CD4-positive, alpha-beta T cell (primary cell): ENCODE measurements around the gene MPZL3. TPM values are rescaled to one million over a fixed set of nuclear protein-coding genes. Genes with fewer than 3 reads are reported as not detected.

Experiments used
- ATAC-seq: fragments of 200-7000 bp; cut with Tn5 transposase; one replicate; pipeline ENCODE4 v1.10.0; 2022; ENCODE audit warnings: mild to moderate bottlenecking; ENCODE audit not compliant: poor library complexity
- CTCF ChIA-PET: fragments of 350-600 bp; sonication (Branson Sonifier 250); formaldehyde crosslinking; loops from one replicate; lab custom pipeline; 2021; ENCODE audit warnings: antibody characterized with exemption, inconsistent platforms; lab: Charles Lee
- POLR2A ChIA-PET: fragments of 350-600 bp; sonication (Branson Sonifier 250); formaldehyde crosslinking; loops from one replicate; lab custom pipeline; 2021; ENCODE audit warnings: antibody characterized with exemption, inconsistent platforms; lab: Charles Lee
- DNase-seq, 14 experiments: peaks; one replicate each; pipeline ENCODE4 v3.0.0-alpha.2; 2013 to 2020; ENCODE audit warnings: mixed read lengths in 2 of 14
- H3K27ac ChIP-seq, 2 donors: one replicate each; pipeline versions ENCODE4 v1.5.1 to v1.7.0; 2013; ENCODE audit warnings: low read length in 2 of 2, low read depth in 1 of 2, mild to moderate bottlenecking in 1 of 2
- H3K27me3 ChIP-seq, 2 experiments: 1 replicate in 1 of 2; 2 replicates in 1 of 2; pipeline versions ENCODE4 v1.6.1 to v1.7.0; 2013; ENCODE audit warnings: low read length in 2 of 2, control low read depth in 1 of 2, mild to moderate bottlenecking in 1 of 2, moderate library complexity in 1 of 2; ENCODE audit not compliant: insufficient read depth in 2 of 2, control insufficient read depth in 1 of 2
- H3K36me3 ChIP-seq: one replicate; pipeline ENCODE4 v1.6.1; 2013; ENCODE audit warnings: low read length, control low read depth; ENCODE audit not compliant: insufficient read depth
- H3K4me1 ChIP-seq: one replicate; pipeline ENCODE4 v1.6.1; 2013; ENCODE audit warnings: low read length, control low read depth; ENCODE audit not compliant: insufficient read depth
- H3K4me3 ChIP-seq: one replicate; pipeline ENCODE4 v1.5.1; 2013; ENCODE audit warnings: mild to moderate bottlenecking, low read length, moderate library complexity
- H3K9me3 ChIP-seq, 2 experiments: 1 replicate in 1 of 2; 2 replicates in 1 of 2; pipeline versions ENCODE4 v1.6.1 to v1.7.0; 2013; ENCODE audit warnings: low read length in 2 of 2, mild to moderate bottlenecking in 2 of 2, control low read depth in 1 of 2, moderate library complexity in 1 of 2; ENCODE audit not compliant: control insufficient read depth in 1 of 2, insufficient read depth in 1 of 2
- H3K27ac Mint-ChIP-seq: one replicate; pipeline ENCODE4 v1.8.0; 2020; ENCODE audit warnings: mixed read lengths
- H3K27me3 Mint-ChIP-seq: one replicate; pipeline ENCODE4 v1.8.0; 2021; ENCODE audit warnings: mixed read lengths
- H3K36me3 Mint-ChIP-seq: one replicate; pipeline ENCODE4 v1.8.0; 2021; ENCODE audit warnings: low read depth, mixed read lengths
- H3K4me1 Mint-ChIP-seq: one replicate; pipeline ENCODE4 v1.8.0; 2021; ENCODE audit warnings: low read depth, mixed read lengths
- H3K4me3 Mint-ChIP-seq: one replicate; pipeline ENCODE4 v1.8.0; 2020; ENCODE audit warnings: mild to moderate bottlenecking, mixed read lengths
- H3K9me3 Mint-ChIP-seq: one replicate; pipeline ENCODE4 v1.8.0; 2020; ENCODE audit warnings: mixed read lengths
- CTCF ChIP-seq: fragments of 200-600 bp; IDR thresholded peaks from one replicate; pipeline ENCODE4 v1.8.0; 2022; ENCODE audit warnings: antibody characterized with exemption, mild to moderate bottlenecking
- intact Hi-C, 2 experiments: fragments of 100-400 bp; cut with DNase I in 1 of 2; cut with micrococcal nuclease in 1 of 2; formaldehyde crosslinking; loops; one replicate each; pipeline versions ENCODE4 v1.15.1 to v1.9.0; 2023 to 2025; cut with DNase I, micrococcal nuclease
- total RNA-seq, 174 experiments: library from RNA in 2 of 174; stranded (reverse) in 2 of 174; gene quantifications; one replicate each; pipeline ENCODE4 v1.2.3 and lab custom pipeline; 2021 to 2026

The MPZL3 gene
- total RNA-seq, 2 experiments from 2014 or later = 29.0 to 30.2 TPM

GRCh38 chr11:118245936-118246562 lies 6.1 kb downstream of the MPZL3 start:
- ChIA-PET CTCF (interaction anchor here (0.6 to 3.0 kb wide), 6 partner anchors 11 to 239 kb away, joined by 3 to 16 read pairs (median 4); partner anchors contain the start of gene MPZL2), POLR2A (interaction anchor here (0.6 to 1.4 kb wide), 5 partner anchors 19 to 44 kb away, joined by 3 to 10 read pairs (median 3); partner anchors contain the start of gene JAML)
- no peaks in the 10 kb centered on the region for H3K36me3 ChIP-seq
- no peak for DNase-seq
- Mint-ChIP-seq H3K27me3 (no peaks in the 10 kb centered on the region), H3K4me3 (no peak overlapping the region), H3K4me1 (peaks cover 80% of the 10 kb centered on the region), H3K9me3 (no peaks in the 10 kb centered on the region), H3K36me3 (peaks cover 18% of the 10 kb centered on the region), H3K27ac (peak overlapping the region; percentile 63)
- no peaks in the 10 kb centered on the region for H3K9me3 ChIP-seq
- intact Hi-C loops = loop anchor here in 1 of 2 experiments (2.0 kb wide), 1 partner anchor 19 kb away; no protein-coding TSS in a partner anchor
- H3K27me3 ChIP-seq = no peaks in the 10 kb centered on the region
- TF ChIP-seq CTCF = no peak
- H3K27ac ChIP-seq = peak overlapping the region in 1 of 2 donors; percentile 27
- no peak for ATAC-seq
- H3K4me3 ChIP-seq = no peak overlapping the region
- peaks cover 45% of the 10 kb centered on the region for H3K4me1 ChIP-seq

- no peak overlapping the region for H3K27ac ChIP-seq
- DNase-seq (no peak), ATAC-seq (no peak)
- H3K4me3 Mint-ChIP-seq = no peak overlapping the region
- peaks cover 22% of the 10 kb centered on the region for H3K36me3 Mint-ChIP-seq
- CTCF ChIA-PET = interaction anchor here (1.4 to 3.0 kb wide), 3 partner anchors 30 to 46 kb away, joined by 4 to 16 read pairs (median 6); no protein-coding TSS in a partner anchor
- no peaks in the 10 kb centered on the region for H3K9me3 ChIP-seq
- H3K4me3 ChIP-seq = no peak overlapping the region
- POLR2A ChIA-PET = interaction anchor here (6.4 kb wide), 1 partner anchor 18 kb away, joined by 78 read pairs; the partner anchor contains the start of gene JAML
- H3K4me1 ChIP-seq = peaks cover 50% of the 10 kb centered on the region
- H3K9me3 Mint-ChIP-seq = no peaks in the 10 kb centered on the region
- no peaks in the 10 kb centered on the region for H3K27me3 Mint-ChIP-seq
- intact Hi-C loops = loop anchor here in 1 of 2 experiments (5.0 kb wide), 1 partner anchor 42 kb away; no protein-coding TSS in a partner anchor
- H3K27me3 ChIP-seq = no peaks in the 10 kb centered on the region
- no peaks in the 10 kb centered on the region for H3K36me3 ChIP-seq
- peaks cover 81% of the 10 kb centered on the region for H3K4me1 Mint-ChIP-seq
- peak overlapping the region; percentile 89 for H3K27ac Mint-ChIP-seq
- no peak for TF ChIP-seq CTCF
These were observed 8.0 kb downstream of the MPZL3 start for GRCh38 chr11:118243993-118244762.

GRCh38 chr11:118243161-118243560 lies 9.0 kb downstream of the MPZL3 start:
- Histone ChIP-seq H3K36me3 (peaks cover 6% of the 10 kb centered on the region), H3K4me3 (no peak overlapping the region), H3K27me3 (no peaks in the 10 kb centered on the region), H3K9me3 (no peaks in the 10 kb centered on the region), H3K27ac (no peak overlapping the region), H3K4me1 (peaks cover 58% of the 10 kb centered on the region)
- intact Hi-C loops = loop anchor here in 1 of 2 experiments (5.0 kb wide), 1 partner anchor 41 kb away; no protein-coding TSS in a partner anchor
- TF ChIP-seq CTCF = no peak
- Mint-ChIP-seq H3K4me1 (peaks cover 84% of the 10 kb centered on the region), H3K27ac (peak overlapping the region; percentile 89), H3K4me3 (no peak overlapping the region), H3K27me3 (no peaks in the 10 kb centered on the region), H3K9me3 (no peaks in the 10 kb centered on the region), H3K36me3 (peaks cover 31% of the 10 kb centered on the region)
- ATAC-seq (no peak), DNase-seq (no peak)
- CTCF ChIA-PET = interaction anchor here (0.7 to 3.1 kb wide), 4 partner anchors 8 to 44 kb away, joined by 4 to 19 read pairs (median 6); partner anchors contain the start of gene MPZL2
- POLR2A ChIA-PET = interaction anchor here (1.0 to 6.4 kb wide), 3 partner anchors 9 to 99 kb away, joined by 4 to 78 read pairs (median 6); partner anchors contain the start of genes CD3D, JAML and MPZL3
